HCT116 (cell line): Measurements from ENCODE around the gene SH3TC1.

Experiments used
- CEBPB ChIP-seq: IDR thresholded peaks from 2 replicates; pipeline ENCODE4 v1.6.1; 2012; ENCODE audit warnings: low read depth
- CTCF ChIP-seq, 3 experiments: fragments of 200-600 bp in 1 of 3; sonication (generic) in 1 of 3; IDR thresholded peaks in 2 of 3; conservative IDR thresholded peaks in 1 of 3; 2 replicates each; pipeline ENCODE4 v1.5.1; 2012 to 2017; ENCODE audit warnings: low read depth in 2 of 3, low read length in 2 of 3, antibody characterized with exemption in 1 of 3, borderline replicate concordance in 1 of 3, control low read depth in 1 of 3, mild to moderate bottlenecking in 1 of 3, mixed read lengths in 1 of 3, mixed run types in 1 of 3, moderate library complexity in 1 of 3; ENCODE audit not compliant: insufficient read depth in 1 of 3
- ELF1 ChIP-seq: IDR thresholded peaks from 2 replicates; pipeline ENCODE4 v1.6.1; 2012; ENCODE audit warnings: low read depth, borderline replicate concordance
- EZH2 ChIP-seq: fragments of 200-600 bp; sonication (generic); IDR thresholded peaks from 2 replicates; pipeline ENCODE4 v1.6.1; 2017; ENCODE audit warnings: antibody characterized with exemption, mixed run types
- FOSL1 ChIP-seq: IDR thresholded peaks from 2 replicates; pipeline ENCODE4 v1.6.1; 2012; ENCODE audit warnings: low read depth
- JUND ChIP-seq: IDR thresholded peaks from 2 replicates; pipeline ENCODE4 v1.6.1; 2012
- POLR2A ChIP-seq: IDR thresholded peaks from 2 replicates; pipeline ENCODE4 v1.7.0; 2011; ENCODE audit warnings: borderline replicate concordance; ENCODE audit not compliant: insufficient read depth, insufficient read length; ENCODE audit errors: extremely low read depth
- POLR2AphosphoS5 ChIP-seq: IDR thresholded peaks from 2 replicates; pipeline ENCODE4 v1.6.1; 2011; ENCODE audit warnings: mild to moderate bottlenecking, low read depth, low read length, moderate library complexity
- RAD21 ChIP-seq: IDR thresholded peaks from 2 replicates; pipeline ENCODE4 v1.6.1; 2012; ENCODE audit warnings: low read depth, mild to moderate bottlenecking
- REST ChIP-seq: IDR thresholded peaks from 2 replicates; pipeline ENCODE4 v1.6.1; 2012; ENCODE audit warnings: low read depth
- SRF ChIP-seq: IDR thresholded peaks from 2 replicates; pipeline ENCODE4 v1.6.1; 2012; ENCODE audit warnings: low read depth
- YY1 ChIP-seq: IDR thresholded peaks from 2 replicates; pipeline ENCODE4 v1.6.1; 2011; ENCODE audit warnings: low read length, low read depth, moderate library complexity, mild to moderate bottlenecking; ENCODE audit not compliant: insufficient replicate concordance; ENCODE audit errors: extremely low read depth

- TF ChIP-seq YY1 (no peak), POLR2A (no peak), POLR2AphosphoS5 (no peak), FOSL1 (no peak), CTCF (IDR thresholded peaks at IDR 0.05 in 2 of 3, conservative IDR thresholded peaks at IDR 0.05 in 1 of 3; ENCODE audit: borderline replicate concordance in 1 of 3, insufficient read depth in 1 of 3, low read depth in 2 of 3, low read length in 2 of 3) (no peak), EZH2 (no peak), REST (no peak), JUND (no peak), CEBPB (no peak), SRF (no peak), RAD21 (no peak), ELF1 (no peak)
Observed at GRCh38 chr4:8160233-8160560, 38.9 kb upstream of the SH3TC1 start.
